Left ventricle myocardium superior (tissue), 1 donor: ENCODE measurements around the gene PCBP1. TPM values are rescaled to one million over a fixed set of nuclear protein-coding genes. Genes with fewer than 3 reads are reported as not detected.
"Not testable (repeated sequence)": the region's sequence is repeated elsewhere in the genome, so short reads cannot be mapped to it uniquely, and the experiment has no call there.

Source experiments
- ATAC-seq: fragments of 200-7000 bp; cut with Tn5 transposase; one replicate; pipeline ENCODE4 v1.9.1; 2020; ENCODE audit warnings: mild to moderate bottlenecking, moderate library complexity
- DNase-seq: peaks from one replicate; pipeline ENCODE4 v3.0.0-alpha.2; 2020
- intact Hi-C: fragments of 100-400 bp; cut with micrococcal nuclease; formaldehyde crosslinking; loops from one replicate; pipeline ENCODE4 v1.11.0; 2022
- long read RNA-seq: library from polyadenylated mRNA; unstranded; transcript quantifications from one replicate; pipeline ENCODE4 v2.0.0, GENCODE V29; 2021
- total RNA-seq: library from RNA; stranded (reverse); fragmentation: NEBNext Ultra II Directional; extraction: Animal tissue kit (Norgen Biotek cat#: 25700); gene quantifications from one replicate; pipeline ENCODE4 v1.2.1, GENCODE V29; 2021
- donor health status: DM: no; HTN: yes; CAD: no; lungs with severe emphysema.

PCBP1 gene
- total RNA-seq: 211 TPM
- long read RNA-seq, transcript PCBP1-201 (1 exons, 1,750 nt): major isoform, 385 of 385 reads
- long read RNA-seq, partial matches to known transcripts: 0 of 385 reads
- long read RNA-seq, other reads (novel, unspliced or antisense): 0 of 385 reads

DNA sequence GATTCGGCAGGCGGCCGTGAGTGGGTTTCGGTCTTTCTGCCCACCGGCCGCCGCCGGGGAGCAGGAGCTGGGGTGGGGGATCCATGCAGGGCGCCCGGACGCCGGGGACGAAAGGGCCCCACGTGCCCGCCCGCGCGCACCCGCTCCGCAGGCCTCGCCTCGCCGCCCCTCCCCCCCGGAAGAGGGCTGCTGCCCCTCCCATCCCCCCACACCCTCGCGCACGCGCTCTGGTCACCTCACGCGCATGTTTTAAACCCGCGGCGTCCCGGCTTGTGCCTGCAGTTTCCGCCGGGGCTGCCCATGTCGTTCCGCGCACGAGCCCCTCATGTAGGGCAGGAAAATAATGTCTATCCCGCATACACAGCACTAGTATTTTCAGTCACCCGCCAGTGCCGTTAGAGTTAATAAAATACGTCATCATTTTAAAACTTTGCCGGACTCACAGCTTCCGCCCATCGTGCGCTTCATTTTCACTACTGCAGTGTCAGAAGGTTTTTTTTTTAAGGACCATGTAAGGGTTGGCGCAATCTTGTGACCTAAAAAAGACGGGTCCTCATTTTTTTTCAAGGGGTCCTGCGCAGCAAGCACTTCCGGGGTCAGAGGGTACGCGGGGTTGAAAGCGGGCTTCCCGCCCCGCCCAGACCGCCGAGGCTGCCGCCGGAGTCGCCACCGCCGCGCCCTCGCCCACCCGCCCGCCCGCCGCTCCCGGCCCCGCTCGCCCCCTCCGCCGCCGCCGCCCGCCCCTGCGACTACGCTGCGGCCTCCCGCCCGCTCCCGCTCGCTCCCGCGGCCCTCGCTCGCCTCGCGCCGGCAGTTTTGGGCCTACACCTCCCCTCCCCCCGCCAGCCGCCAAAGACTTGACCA, at the start of gene PCBP1:
Gene PCBP1 (plus strand): TSS at position 640 of the 864 bp plus-strand sequence. CDS start 267 bp downstream, outside the sequence.
- intact Hi-C loops: loop anchor here (5.0 kb wide), 1 partner anchor 55 kb away; no protein-coding TSS in a partner anchor
- ATAC-seq (peak; percentile 91), DNase-seq (peak; percentile 99)

- intact Hi-C loops: no loop called here
- no peak for DNase-seq
- ATAC-seq: no peak
These were observed 47.9 kb upstream of the PCBP1 start for GRCh38 chr2:70039366-70039765.

DNA sequence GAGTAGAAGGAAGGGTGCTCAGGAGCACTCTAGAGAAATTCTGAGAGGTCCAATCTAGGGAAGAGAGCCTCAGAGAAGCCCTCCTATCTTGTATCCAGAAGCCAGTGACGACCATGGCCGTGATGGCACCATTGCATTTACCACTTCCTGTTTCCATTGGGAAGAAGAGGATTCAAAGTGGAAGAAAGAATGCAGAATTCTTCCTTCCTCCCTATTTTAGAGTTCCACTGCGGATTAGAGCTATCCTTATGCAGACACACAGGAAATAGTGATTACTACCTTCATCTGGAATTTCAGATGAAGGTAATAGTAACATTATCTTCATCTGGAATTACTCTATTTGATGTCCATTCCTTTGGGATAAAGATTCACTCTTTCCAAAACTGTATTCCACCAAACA, 45.6 kb upstream of the PCBP1 start:
- intact Hi-C loops: no loop called here
- ATAC-seq (no peak), DNase-seq (no peak)

DNA sequence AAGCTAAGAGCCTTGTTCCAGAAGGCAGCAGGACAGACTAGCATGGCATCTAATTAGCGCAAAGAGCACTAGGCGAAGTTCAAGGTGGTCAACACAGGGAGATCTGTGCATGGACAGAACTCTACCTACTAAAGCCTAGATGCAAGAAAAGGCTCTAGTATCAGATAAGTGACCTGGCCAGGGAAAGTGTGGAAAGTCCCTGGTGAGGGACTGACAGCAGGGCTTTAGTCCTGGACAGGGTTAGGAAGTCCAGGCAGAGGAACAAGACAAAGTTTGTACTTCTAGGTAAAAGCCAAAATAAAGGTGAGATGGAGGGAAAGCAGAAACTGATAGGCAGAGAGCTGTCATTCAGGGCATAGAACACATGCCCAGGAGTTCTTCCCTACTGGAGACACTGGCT, 45.0 kb upstream of the PCBP1 start:
- intact Hi-C loops: no loop called here
- DNase-seq (no peak), ATAC-seq (no peak)

GRCh38 chr2:70043252-70043875, 43.9 kb upstream of the PCBP1 start:
- DNase-seq: no peak
- peak; percentile 41 for ATAC-seq
- intact Hi-C loops: no loop called here

DNA sequence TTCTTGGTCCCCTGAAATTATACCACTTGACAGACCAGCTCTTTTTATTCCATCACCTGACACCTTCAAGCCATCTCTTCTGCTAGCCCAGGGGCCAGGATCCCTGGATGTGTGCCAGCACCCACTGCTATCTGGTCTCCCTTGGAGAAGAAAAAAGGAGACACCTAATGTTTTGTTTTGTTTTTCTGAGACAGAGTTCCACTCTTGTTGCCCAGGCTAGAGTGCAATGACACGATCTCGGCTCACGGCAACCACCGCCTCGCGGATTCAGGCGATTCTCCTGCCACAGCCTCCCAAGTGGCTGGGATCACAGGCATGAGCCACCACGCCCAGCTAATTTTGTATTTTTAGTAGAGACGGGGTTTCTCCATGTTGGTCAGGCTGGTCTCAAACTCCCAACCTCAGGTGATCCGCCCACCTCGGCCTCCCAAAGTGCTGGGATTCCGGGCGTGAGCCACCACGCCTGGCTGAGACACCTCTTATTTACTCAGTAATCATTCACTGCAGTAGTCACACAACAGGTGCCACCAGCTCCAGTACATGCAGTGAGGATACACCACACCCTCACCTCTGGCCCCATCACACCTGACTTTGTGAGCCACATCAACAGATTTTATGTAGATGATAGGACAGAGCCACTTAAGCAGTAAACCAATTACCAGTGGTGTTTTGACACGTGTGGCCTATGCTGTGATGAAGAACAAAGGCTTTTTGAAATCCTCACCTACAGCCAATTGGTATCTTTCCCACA, 42.8 kb upstream of the PCBP1 start:
- intact Hi-C loops: no loop called here
- DNase-seq (no peak), ATAC-seq (no peak)

GRCh38 chr2:70045405-70045804, 41.9 kb upstream of the PCBP1 start:
- ATAC-seq (no peak), DNase-seq (no peak)
- intact Hi-C loops: no loop called here

GRCh38 chr2:70045932-70046331, 41.3 kb upstream of the PCBP1 start:
- intact Hi-C loops: no loop called here
- ATAC-seq: peak; percentile 88
- no peak for DNase-seq

DNA sequence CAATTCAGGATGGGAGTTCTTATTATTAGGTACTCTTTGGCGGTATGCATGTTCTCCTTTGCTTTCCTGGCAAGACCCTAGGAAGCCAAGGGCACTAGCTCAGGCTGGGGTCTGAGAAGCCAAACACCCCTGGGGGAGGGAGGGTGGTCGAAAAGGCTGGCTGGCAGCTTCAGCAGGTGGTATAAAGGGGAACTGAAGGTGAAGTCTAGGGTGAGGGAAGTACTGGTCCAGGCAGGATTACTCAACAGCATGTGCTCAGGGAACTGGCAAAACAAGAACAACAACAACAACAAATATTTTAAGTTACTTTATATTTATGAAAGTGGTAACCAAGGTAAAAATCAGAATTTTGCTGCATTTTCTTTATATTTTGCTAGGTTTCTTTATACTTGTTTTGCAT, 40.7 kb upstream of the PCBP1 start:
- DNase-seq: no peak
- intact Hi-C loops: no loop called here
- peak; percentile 46 for ATAC-seq

DNA sequence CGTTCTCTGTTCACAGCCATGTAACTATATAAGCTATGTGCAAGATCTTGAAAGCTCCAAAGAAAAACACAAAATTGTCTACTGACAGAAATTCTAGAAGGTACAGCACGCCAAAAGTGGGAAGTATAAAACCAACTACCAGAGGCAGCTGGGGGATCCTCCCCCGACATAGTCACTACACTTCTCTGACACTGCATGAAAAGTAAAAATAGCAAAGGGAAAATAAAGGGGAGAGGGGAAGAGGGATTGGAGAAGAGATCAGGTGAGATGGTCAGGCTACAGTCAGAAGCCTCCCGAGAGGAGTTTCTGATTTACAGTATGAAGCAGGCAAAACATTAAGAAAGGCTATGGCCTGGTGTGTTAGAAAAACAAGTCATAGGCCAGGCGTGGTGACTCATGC, 39.8 kb upstream of the PCBP1 start:
- DNase-seq (no peak), ATAC-seq (no peak)
- intact Hi-C loops: no loop called here

GRCh38 chr2:70049255-70049654, 38.0 kb upstream of the PCBP1 start:
- DNase-seq (no peak), ATAC-seq (no peak)
- intact Hi-C loops: no loop called here

DNA sequence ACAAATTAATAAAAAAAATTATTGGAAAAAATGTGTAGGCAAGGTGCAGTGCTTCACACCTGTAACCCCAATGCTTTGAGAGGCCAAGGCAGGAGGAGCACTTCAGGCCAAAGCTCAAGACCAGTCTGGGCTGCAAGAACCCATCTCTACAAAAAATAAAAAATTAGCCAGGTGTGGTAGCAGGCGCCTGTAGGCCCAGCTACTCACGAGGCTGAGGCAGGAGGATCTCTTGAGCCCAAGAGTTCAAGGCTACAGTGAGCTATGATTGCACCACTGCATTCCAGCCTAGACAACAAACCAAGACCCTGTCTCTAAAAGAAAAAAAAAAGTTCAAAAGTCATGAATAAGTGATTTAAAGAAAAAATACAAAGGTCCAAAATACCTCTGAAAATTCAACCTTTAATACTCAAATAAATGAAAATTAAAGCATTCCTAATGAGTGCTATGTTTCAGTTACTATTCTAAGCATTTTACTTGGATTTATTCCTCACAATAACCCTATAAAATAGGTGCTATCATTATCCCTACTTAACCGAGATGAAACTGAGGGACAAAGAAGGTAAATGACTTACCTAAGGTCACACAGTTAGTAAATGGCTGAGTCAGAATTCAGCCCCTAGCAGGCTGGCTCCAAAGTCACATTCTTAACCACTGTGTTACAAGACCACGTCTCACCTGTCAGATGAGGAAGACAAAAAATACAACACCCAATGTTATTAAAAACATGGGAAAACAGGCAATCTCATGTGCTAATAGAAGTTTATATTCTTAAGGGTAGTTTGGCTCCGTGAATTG, 36.4 kb upstream of the PCBP1 start:
- DNase-seq (no peak), ATAC-seq (no peak)
- intact Hi-C loops: no loop called here

DNA sequence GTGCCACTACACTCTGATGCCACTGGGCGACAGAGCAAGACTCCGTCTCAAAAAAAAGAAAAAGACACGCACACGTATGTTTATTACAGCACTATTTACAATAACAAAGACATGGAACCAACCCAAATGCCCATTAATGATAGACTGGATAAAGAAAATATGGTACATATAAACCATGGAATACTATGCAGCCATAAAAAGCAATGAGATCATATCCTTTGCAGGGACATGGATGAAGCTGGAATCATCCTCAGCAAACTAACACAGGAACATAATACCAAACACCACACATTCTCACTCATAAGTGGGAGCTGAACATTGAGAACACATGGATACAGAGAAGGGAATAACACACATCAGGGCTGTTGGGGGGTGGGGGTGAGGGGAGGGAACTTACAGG, 32.0 kb upstream of the PCBP1 start:
- ATAC-seq, intact Hi-C loops, DNase-seq: not testable (repeated sequence)

- intact Hi-C loops: no loop called here
- DNase-seq (no peak), ATAC-seq (no peak)
These were observed 26.0 kb upstream of the PCBP1 start for GRCh38 chr2:70061317-70061716.

DNA sequence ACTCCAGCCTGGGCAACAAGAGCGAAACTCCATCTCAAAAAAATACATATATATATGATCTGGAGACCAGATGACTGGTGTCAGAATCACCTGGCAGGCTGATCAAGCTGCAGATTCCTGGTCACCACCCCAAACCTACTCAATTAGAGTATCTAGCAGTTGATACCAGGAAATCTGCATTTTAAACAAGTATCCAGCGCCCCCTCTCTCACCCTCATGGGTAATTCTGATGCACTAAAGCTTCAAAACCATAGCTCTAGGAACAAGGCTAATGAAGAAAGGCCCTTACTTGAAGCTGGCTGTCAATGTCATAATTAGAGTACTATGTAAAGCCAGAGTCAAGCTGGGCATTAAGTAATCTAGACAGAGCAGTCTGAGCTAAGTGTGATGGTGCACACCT, 25.0 kb upstream of the PCBP1 start:
- ATAC-seq: no peak

DNA sequence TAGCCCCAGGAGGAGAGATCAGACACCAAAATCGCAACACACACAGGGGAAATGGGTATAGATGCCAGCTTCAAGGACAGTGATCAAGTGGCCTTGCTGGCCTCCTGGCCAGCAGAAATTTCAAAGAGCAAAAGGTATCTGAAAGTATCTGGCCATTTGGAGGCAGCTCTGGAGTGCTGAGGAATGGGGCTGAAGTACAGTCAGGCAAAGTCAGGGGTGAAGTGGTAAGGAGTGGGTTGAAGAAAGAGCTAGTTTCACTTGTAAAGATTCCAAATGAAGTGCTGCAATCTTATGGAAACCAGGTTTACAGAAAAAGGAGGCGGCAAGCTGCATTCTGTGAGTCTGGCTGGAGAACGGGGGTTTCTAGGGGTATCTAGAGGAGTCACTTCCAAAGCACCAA, 19.2 kb upstream of the PCBP1 start:
- DNase-seq: no peak
- no peak for ATAC-seq
- intact Hi-C loops: no loop called here

More for the DNA sequence above, 25.0 kb upstream of the PCBP1 start:
- no peak for DNase-seq
- intact Hi-C loops: no loop called here

- intact Hi-C loops: no loop called here
- DNase-seq: no peak
- ATAC-seq: no peak
These were observed 18.2 kb upstream of the PCBP1 start for GRCh38 chr2:70069049-70069448.

DNA sequence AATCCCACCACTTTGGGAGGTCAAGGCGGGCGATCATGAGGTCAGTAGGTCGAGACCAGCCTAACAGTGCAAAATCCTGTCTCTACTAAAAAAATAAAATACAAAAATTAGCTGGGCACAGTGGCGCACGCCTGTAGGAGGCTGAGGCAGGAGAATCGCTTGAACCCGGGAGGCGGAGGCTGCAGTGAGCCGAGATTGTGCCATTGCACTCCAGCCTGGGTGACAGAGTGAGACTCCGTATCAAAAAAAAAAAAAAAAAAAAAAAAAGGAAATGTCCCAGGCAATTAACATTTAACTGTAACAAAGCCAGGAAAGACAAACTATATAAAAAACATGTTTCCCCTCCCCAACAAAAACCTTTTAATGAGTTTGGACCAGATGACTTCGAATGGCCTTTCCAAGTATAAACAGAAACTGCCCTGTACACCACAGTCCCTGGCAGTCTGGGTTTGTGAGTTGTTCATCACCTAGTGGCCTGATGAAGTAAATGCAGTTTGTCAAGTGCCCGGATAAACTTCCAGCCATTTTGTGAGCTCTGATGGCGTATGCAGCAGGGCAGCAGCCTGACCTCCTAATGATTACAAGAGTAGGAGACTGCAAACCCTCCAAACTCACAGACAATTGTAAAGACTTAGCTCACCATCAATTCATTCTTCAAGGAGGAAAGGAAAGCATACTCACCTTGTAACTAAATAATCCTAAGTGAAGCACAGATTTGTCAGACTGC, 16.6 kb upstream of the PCBP1 start:
- peak; percentile 96 for ATAC-seq
- intact Hi-C loops: loop anchor here (5.0 kb wide), 1 partner anchor 158 kb away; no protein-coding TSS in a partner anchor
- DNase-seq: peak; percentile 40
